PC-9 (cell line): ENCODE results near the gene UCN3. TPM values are rescaled to one million over a fixed set of nuclear protein-coding genes. Genes with fewer than 3 reads are reported as not detected.

Experiments
- BruUV-seq: library from RNA; stranded (reverse); fragments of 400-500 nt; replicated peaks from 2 replicates; lab custom pipeline; 2021; lab: Mats Ljungman, UMichigan
- CTCF ChIA-PET: fragments of 300-600 bp; sonication (Branson Sonifier 250); formaldehyde crosslinking; loops from one replicate; lab custom pipeline; 2022; ENCODE audit warnings: antibody characterized with exemption; lab: Charles Lee
- POLR2A ChIA-PET: fragments of 300-600 bp; sonication (Branson Sonifier 250); formaldehyde crosslinking; loops from one replicate; lab custom pipeline; 2022; ENCODE audit warnings: antibody characterized with exemption; ENCODE audit not compliant: unreplicated experiment; lab: Charles Lee
- DNase-seq, 2 experiments: peaks; one replicate each; pipeline versions ENCODE4 v3.0.0 to v3.0.0-alpha.2; 2015 to 2022; ENCODE audit warnings: mixed read lengths in 1 of 2
- H2AFZ ChIP-seq: fragments of 200-600 bp; sonication (generic); 2 replicates; pipeline ENCODE4 v1.8.1; 2017; ENCODE audit warnings: antibody characterized with exemption
- H3F3A ChIP-seq: fragments of 200-600 bp; sonication (generic); 2 replicates; pipeline ENCODE4 v1.8.1; 2017; ENCODE audit warnings: antibody characterized with exemption, mild to moderate bottlenecking, low read depth; ENCODE audit not compliant: insufficient read depth
- H3K27ac ChIP-seq: fragments of 200-600 bp; sonication (generic); 2 replicates; pipeline ENCODE4 v1.6.1; 2016; ENCODE audit warnings: mixed run types
- H3K27me3 ChIP-seq: fragments of 200-600 bp; sonication (generic); 2 replicates; pipeline ENCODE4 v1.6.1; 2016; ENCODE audit warnings: low read depth, mixed run types; ENCODE audit not compliant: insufficient read depth
- H3K36me3 ChIP-seq: fragments of 200-600 bp; sonication (generic); 2 replicates; pipeline ENCODE4 v1.6.1; 2016; ENCODE audit warnings: low read depth, mixed run types
- H3K4me1 ChIP-seq: fragments of 200-600 bp; sonication (generic); replicated peaks from 2 replicates; pipeline ENCODE4 v1.6.1; 2016; ENCODE audit warnings: mixed run types; ENCODE audit not compliant: insufficient read depth
- H3K4me2 ChIP-seq: fragments of 200-600 bp; sonication (generic); 2 replicates; pipeline ENCODE4 v1.6.1; 2017; ENCODE audit warnings: mixed run types
- H3K4me3 ChIP-seq: fragments of 200-600 bp; sonication (generic); 2 replicates; pipeline ENCODE4 v1.6.1; 2016; ENCODE audit warnings: mixed run types
- H3K79me2 ChIP-seq: fragments of 200-600 bp; sonication (generic); 2 replicates; pipeline ENCODE4 v1.6.1; 2017; ENCODE audit warnings: low read depth, mixed run types
- H3K9me2 ChIP-seq: fragments of 200-600 bp; sonication (generic); 2 replicates; pipeline ENCODE4 v1.8.1; 2017; ENCODE audit warnings: mild to moderate bottlenecking; ENCODE audit not compliant: insufficient read depth
- H3K9me3 ChIP-seq: fragments of 200-600 bp; sonication (generic); 2 replicates; pipeline ENCODE4 v1.8.1; 2016; ENCODE audit warnings: low read depth; ENCODE audit not compliant: insufficient read depth
- H4K20me1 ChIP-seq: fragments of 200-600 bp; sonication (generic); 2 replicates; pipeline ENCODE4 v1.8.1; 2017; ENCODE audit not compliant: insufficient read depth
- CTCF ChIP-seq: fragments of 200-600 bp; sonication (generic); conservative IDR thresholded peaks from 2 replicates; pipeline ENCODE4 v1.6.1; 2017; ENCODE audit warnings: mixed run types, antibody characterized with exemption, mild to moderate bottlenecking, moderate library complexity
- EZH2 ChIP-seq: fragments of 200-600 bp; sonication (generic); IDR thresholded peaks from 2 replicates; pipeline ENCODE4 v1.8.0; 2017; ENCODE audit warnings: antibody characterized with exemption, low read depth
- intact Hi-C: fragments of 100-400 bp; cut with micrococcal nuclease; formaldehyde crosslinking; loops from one replicate; pipeline ENCODE4 v1.10.0; 2022; ENCODE audit not compliant: unreplicated experiment
- total RNA-seq: library from RNA; stranded (reverse); gene quantifications from 2 replicates; pipeline ENCODE4 v1.2.3, GENCODE V29; 2021

UCN3 gene
- total RNA-seq, 1 experiment from 2014 or later = not detected

DNA sequence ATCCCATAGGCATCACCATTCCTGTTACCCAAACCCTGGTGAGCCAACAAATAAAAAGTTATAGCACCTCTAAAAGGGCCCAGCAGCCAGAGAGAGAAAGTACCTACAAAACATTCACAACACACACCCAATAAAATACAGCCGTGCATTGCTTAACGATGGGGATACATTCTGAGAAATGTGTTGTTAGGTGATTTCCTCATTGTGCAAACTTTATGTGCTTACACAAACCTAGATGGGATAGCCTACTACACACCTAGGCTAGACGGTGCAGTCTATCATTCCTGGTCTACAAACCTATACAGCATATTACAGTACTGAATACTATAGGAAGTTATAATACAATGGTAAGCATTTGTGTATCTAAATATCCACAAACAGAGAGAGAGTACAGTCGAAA lies 44.9 kb upstream of the UCN3 start:
- H3K9me3 ChIP-seq = no peaks in the 10 kb centered on the region
- no peak overlapping the region for H3K27ac ChIP-seq
- H3K9me2 ChIP-seq = no peaks in the 10 kb centered on the region
- peaks cover 11% of the 10 kb centered on the region for H3K4me1 ChIP-seq
- no peak overlapping the region for H3K4me3 ChIP-seq
- ChIA-PET CTCF (no interaction called here), POLR2A (no interaction called here)
- H3K27me3 ChIP-seq = no peaks in the 10 kb centered on the region
- no peaks in the 10 kb centered on the region for H3F3A ChIP-seq
- no peaks in the 10 kb centered on the region for H3K36me3 ChIP-seq
- no peaks in the 10 kb centered on the region for H4K20me1 ChIP-seq
- BruUV-seq = no TSS peak
- intact Hi-C loops = no loop called here
- no peak overlapping the region for H2AFZ ChIP-seq
- H3K79me2 ChIP-seq = no peaks in the 10 kb centered on the region
- TF ChIP-seq CTCF (no peak), EZH2 (no peak)
- no peak for DNase-seq
- no peak overlapping the region for H3K4me2 ChIP-seq

DNA sequence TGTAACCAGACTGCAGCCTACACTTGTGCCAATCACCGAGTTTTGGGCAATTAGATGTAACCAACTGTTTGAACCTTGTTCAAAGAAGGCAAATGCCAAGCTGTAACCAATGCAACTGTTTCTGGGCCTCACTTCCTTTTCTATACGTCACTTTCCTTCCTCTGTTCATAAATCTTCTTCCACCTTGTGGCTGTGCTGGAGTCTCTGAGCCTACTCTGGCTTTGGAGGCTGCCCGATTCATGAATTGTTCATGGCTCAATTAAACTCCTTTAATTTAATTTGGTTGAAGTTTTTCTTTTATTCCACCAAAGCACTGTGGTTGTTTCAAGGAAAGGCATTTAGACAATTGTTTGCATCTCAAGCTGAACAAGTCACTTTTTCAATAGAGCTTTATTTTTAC lies 43.5 kb upstream of the UCN3 start:
- H3K4me3 ChIP-seq = no peak overlapping the region
- ChIA-PET POLR2A (no interaction called here), CTCF (no interaction called here)
- no TSS peak for BruUV-seq
- intact Hi-C loops = no loop called here
- no peaks in the 10 kb centered on the region for H3F3A ChIP-seq
- H3K36me3 ChIP-seq = no peaks in the 10 kb centered on the region
- no peak overlapping the region for H2AFZ ChIP-seq
- no peaks in the 10 kb centered on the region for H3K9me3 ChIP-seq
- H3K4me1 ChIP-seq = peaks cover 11% of the 10 kb centered on the region
- H3K4me2 ChIP-seq = no peak overlapping the region
- H4K20me1 ChIP-seq = no peaks in the 10 kb centered on the region
- H3K27me3 ChIP-seq = no peaks in the 10 kb centered on the region
- H3K79me2 ChIP-seq = no peaks in the 10 kb centered on the region
- H3K27ac ChIP-seq = no peak overlapping the region
- TF ChIP-seq CTCF (no peak), EZH2 (no peak)
- no peaks in the 10 kb centered on the region for H3K9me2 ChIP-seq
- no peak for DNase-seq

DNA sequence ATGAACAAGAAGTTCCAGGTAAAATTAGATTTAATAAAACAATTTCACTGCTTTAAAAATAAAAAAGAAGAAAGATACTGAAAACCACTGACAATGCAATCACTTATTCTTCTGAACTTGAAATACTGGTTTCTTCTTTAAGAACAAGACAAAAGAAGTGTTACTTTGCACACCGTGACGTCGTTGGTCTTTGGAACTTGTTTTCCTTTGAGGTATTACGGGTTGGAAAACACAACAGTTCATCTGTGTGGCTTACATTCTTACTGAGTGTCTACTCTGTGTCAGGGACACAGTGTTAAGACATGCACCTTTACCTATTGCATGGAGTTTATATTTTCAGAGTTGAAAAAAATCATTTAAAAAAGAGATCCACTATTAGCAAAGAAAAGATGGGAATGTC lies 41.3 kb upstream of the UCN3 start:
- CTCF ChIA-PET = no interaction called here
- Histone ChIP-seq H3K4me2 (no peak overlapping the region), H3K79me2 (no peaks in the 10 kb centered on the region), H3K36me3 (no peaks in the 10 kb centered on the region), H3K4me3 (no peak overlapping the region), H3K27me3 (no peaks in the 10 kb centered on the region), H3K9me3 (no peaks in the 10 kb centered on the region), H4K20me1 (no peaks in the 10 kb centered on the region), H3K9me2 (no peaks in the 10 kb centered on the region), H3F3A (no peaks in the 10 kb centered on the region), H3K4me1 (no peaks in the 10 kb centered on the region), H3K27ac (no peak overlapping the region), H2AFZ (no peak overlapping the region)
- intact Hi-C loops = no loop called here
- no peak for TF ChIP-seq CTCF
- no TSS peak for BruUV-seq
- POLR2A ChIA-PET = interaction anchor here (0.7 kb wide), 1 partner anchor 8 kb away, joined by 3 read pairs; no protein-coding TSS in a partner anchor
- DNase-seq = peak; percentile 9 to 43
